ENCODE measurements around the gene ZNF418.
"Not testable (repeated sequence)": the region's sequence is repeated elsewhere in the genome, so short reads cannot be mapped to it uniquely, and the experiment has no call there.

ZNF418 gene

GRCh38 chr19:57888560-57889231 is 46.5 kb downstream of the ZNF418 start, which contains the start of gene ZNF814:
ZNF814 (minus strand) TSS chr19:57889037; CDS start chr19:57888802, 235 bp downstream.
- H2AFZ ChIP-seq (ENCODE audit: low read length, unreplicated experiment) = peak within 1 kb of the TSS; percentile 87
- peak within 1 kb of the TSS; percentile 41; the same call in 1 of the 2 replicates for H3K27ac ChIP-seq (ENCODE audit: low read depth, low read length)
- H3K4me3 ChIP-seq (ENCODE audit: low read depth, low read length) = peak within 1 kb of the TSS; percentile 95

GRCh38 chr19:57888107-57888559 is 47.1 kb downstream of the ZNF418 start:
- Histone ChIP-seq H3K36me3 (ENCODE audit: insufficient read depth, low read length) (peaks cover 9% of the 10 kb centered on the region; the same call in 1 of the 2 replicates), H3K27me3 (ENCODE audit: insufficient read depth, low read length) (no peaks in the 10 kb centered on the region), H3K4me1 (ENCODE audit: control insufficient read depth, insufficient read depth, low read length, unreplicated experiment) (no peaks in the 10 kb centered on the region), H3K79me2 (ENCODE audit: control insufficient read depth, insufficient read depth, low read length, unreplicated experiment) (peaks cover 41% of the 10 kb centered on the region), H3K4me3 (ENCODE audit: low read depth, low read length) (peak overlapping the region; percentile 95), H2AFZ (ENCODE audit: low read length, unreplicated experiment) (peak overlapping the region; percentile 87), H3K27ac (ENCODE audit: low read depth, low read length) (0 out of 2 replicates have a peak overlapping the region, but pooled peaks have one; percentile 41)

More at GRCh38 chr19:57888560-57889231, 46.5 kb downstream of the ZNF418 start, which contains the start of gene ZNF814:
- H3K27me3 ChIP-seq (ENCODE audit: insufficient read depth, low read length) = no peaks in the 10 kb centered on the region
- peaks cover 36% of the 10 kb centered on the region for H3K79me2 ChIP-seq (ENCODE audit: control insufficient read depth, insufficient read depth, low read length, unreplicated experiment)
- H3K36me3 ChIP-seq (ENCODE audit: insufficient read depth, low read length) = peaks cover 9% of the 10 kb centered on the region; the same call in 1 of the 2 replicates
- no peaks in the 10 kb centered on the region for H3K4me1 ChIP-seq (ENCODE audit: control insufficient read depth, insufficient read depth, low read length, unreplicated experiment)

GRCh38 chr19:57887195-57887941 is 47.8 kb downstream of the ZNF418 start:
- no peak overlapping the region for H3K27ac ChIP-seq (ENCODE audit: low read depth, low read length)
- peaks cover 43% of the 10 kb centered on the region for H3K79me2 ChIP-seq (ENCODE audit: control insufficient read depth, insufficient read depth, low read length, unreplicated experiment)
- no peaks in the 10 kb centered on the region for H3K4me1 ChIP-seq (ENCODE audit: control insufficient read depth, insufficient read depth, low read length, unreplicated experiment)
- peaks cover 9% of the 10 kb centered on the region; the same call in 1 of the 2 replicates for H3K36me3 ChIP-seq (ENCODE audit: insufficient read depth, low read length)
- H2AFZ ChIP-seq (ENCODE audit: low read length, unreplicated experiment) = no peak overlapping the region
- no peaks in the 10 kb centered on the region for H3K27me3 ChIP-seq (ENCODE audit: insufficient read depth, low read length)
- H3K4me3 ChIP-seq (ENCODE audit: low read depth, low read length) = peak overlapping the region; percentile 95

GRCh38 chr19:57886046-57886445 is 49.2 kb downstream of the ZNF418 start:
- H3K27ac ChIP-seq (ENCODE audit: low read depth, low read length) = no peak overlapping the region
- H3K4me3 ChIP-seq (ENCODE audit: low read depth, low read length) = no peak overlapping the region
- no peaks in the 10 kb centered on the region for H3K27me3 ChIP-seq (ENCODE audit: insufficient read depth, low read length)
- peaks cover 43% of the 10 kb centered on the region for H3K79me2 ChIP-seq (ENCODE audit: control insufficient read depth, insufficient read depth, low read length, unreplicated experiment)
- no peaks in the 10 kb centered on the region for H3K4me1 ChIP-seq (ENCODE audit: control insufficient read depth, insufficient read depth, low read length, unreplicated experiment)
- H3K36me3 ChIP-seq (ENCODE audit: insufficient read depth, low read length) = peaks cover 9% of the 10 kb centered on the region; the same call in 1 of the 2 replicates
- no peak overlapping the region for H2AFZ ChIP-seq (ENCODE audit: low read length, unreplicated experiment)

- H3K36me3 ChIP-seq (ENCODE audit: insufficient read depth, low read length) = peaks cover 32% of the 10 kb centered on the region
- H3K27me3 ChIP-seq (ENCODE audit: insufficient read depth, low read length); H3K4me1 ChIP-seq (ENCODE audit: control insufficient read depth, insufficient read depth, low read length, unreplicated experiment); H3K79me2 ChIP-seq (ENCODE audit: control insufficient read depth, insufficient read depth, low read length, unreplicated experiment); H2AFZ ChIP-seq (ENCODE audit: low read length, unreplicated experiment); H3K4me3 ChIP-seq (ENCODE audit: low read depth, low read length); H3K27ac ChIP-seq (ENCODE audit: low read depth, low read length): not testable (repeated sequence)
Measured at GRCh38 chr19:57873883-57874799, 61.1 kb downstream of the ZNF418 start.

- H3K4me1 ChIP-seq (ENCODE audit: control insufficient read depth, insufficient read depth, low read length, unreplicated experiment) = no peaks in the 10 kb centered on the region
- H3K4me3 ChIP-seq (ENCODE audit: low read depth, low read length) = no peak overlapping the region
- no peak overlapping the region for H2AFZ ChIP-seq (ENCODE audit: low read length, unreplicated experiment)
- H3K36me3 ChIP-seq (ENCODE audit: insufficient read depth, low read length) = peaks cover 35% of the 10 kb centered on the region
- H3K27ac ChIP-seq (ENCODE audit: low read depth, low read length) = no peak overlapping the region
- no peaks in the 10 kb centered on the region for H3K79me2 ChIP-seq (ENCODE audit: control insufficient read depth, insufficient read depth, low read length, unreplicated experiment)
- H3K27me3 ChIP-seq (ENCODE audit: insufficient read depth, low read length) = no peaks in the 10 kb centered on the region
Measured at GRCh38 chr19:57872450-57872849, 62.8 kb downstream of the ZNF418 start.

Data from ACC112 (cell line).